ENCODE results near the gene HMBS.

- TF ChIP-seq CTCF (conservative IDR thresholded peaks at IDR 0.05; ENCODE audit: low read length): no peak
- no peak for TF ChIP-seq EZH2phosphoT487 (IDR thresholded peaks at IDR 0.05; ENCODE audit: borderline replicate concordance)
Measured at GRCh38 chr11:119106564-119107537, 22.2 kb downstream of the HMBS start, which contains the start of gene C2CD2L.

Measured in Loucy (cell line).